Measurements from ENCODE around the gene RALGDS.
"Not testable (repeated sequence)": the region's sequence is repeated elsewhere in the genome, so short reads cannot be mapped to it uniquely, and the experiment has no call there.

RALGDS gene

GRCh38 chr9:133067813-133068212, 53.2 kb downstream of the RALGDS start:
- DNase-seq (ENCODE audit: low spot score): no peak

GRCh38 chr9:133067006-133067405, 54.0 kb downstream of the RALGDS start:
- no peak for DNase-seq (ENCODE audit: low spot score)

- DNase-seq (ENCODE audit: low spot score): no peak
Observed at GRCh38 chr9:133066181-133066983, 54.7 kb downstream of the RALGDS start.

- no peak for DNase-seq (ENCODE audit: low spot score)
Observed at GRCh38 chr9:133065070-133065388, 56.0 kb downstream of the RALGDS start.

GRCh38 chr9:133064241-133065069, 56.6 kb downstream of the RALGDS start:
- DNase-seq (ENCODE audit: low spot score): no peak

- DNase-seq (ENCODE audit: low spot score): no peak
Observed at GRCh38 chr9:133063500-133064231, 57.4 kb downstream of the RALGDS start.

- no peak for DNase-seq (ENCODE audit: low spot score)
Observed at GRCh38 chr9:133063159-133063499, 57.9 kb downstream of the RALGDS start.

GRCh38 chr9:133062569-133062968, 58.5 kb downstream of the RALGDS start:
- DNase-seq (ENCODE audit: low spot score): not testable (repeated sequence)

GRCh38 chr9:133061764-133062145, 59.3 kb downstream of the RALGDS start, which contains the start of gene CEL:
Gene CEL, plus strand, starts transcription at chr9:133061981. Its CDS starts 22 bp downstream, at chr9:133062003.
- not testable (repeated sequence) for DNase-seq (ENCODE audit: low spot score)

- not testable (repeated sequence) for DNase-seq (ENCODE audit: low spot score)
Observed at GRCh38 chr9:133061019-133061763, 59.8 kb downstream of the RALGDS start.

GRCh38 chr9:133060417-133060841, 60.6 kb downstream of the RALGDS start:
- no peak for DNase-seq (ENCODE audit: low spot score)

GRCh38 chr9:133059623-133060022, 61.4 kb downstream of the RALGDS start:
- DNase-seq (ENCODE audit: low spot score): no peak

GRCh38 chr9:133058550-133059320, 62.3 kb downstream of the RALGDS start:
- DNase-seq (ENCODE audit: low spot score): no peak

- no peak for DNase-seq (ENCODE audit: low spot score)
Observed at GRCh38 chr9:133058071-133058470, 63.0 kb downstream of the RALGDS start.

GRCh38 chr9:133057553-133057952, 63.5 kb downstream of the RALGDS start:
- no peak for DNase-seq (ENCODE audit: low spot score)

- DNase-seq (ENCODE audit: low spot score): no peak
Observed at GRCh38 chr9:133057006-133057405, 64.0 kb downstream of the RALGDS start.

- no peak for DNase-seq (ENCODE audit: low spot score)
Observed at GRCh38 chr9:133056533-133056932, 64.5 kb downstream of the RALGDS start.

GRCh38 chr9:133055788-133056420, 65.1 kb downstream of the RALGDS start:
- no peak for DNase-seq (ENCODE audit: low spot score)

- DNase-seq (ENCODE audit: low spot score): no peak
Observed at GRCh38 chr9:133054966-133055365, 66.1 kb downstream of the RALGDS start.

- no peak for DNase-seq (ENCODE audit: low spot score)
Observed at GRCh38 chr9:133054194-133054890, 66.7 kb downstream of the RALGDS start.
